ENCODE data around the gene SH3GL2.

The SH3GL2 gene

GRCh38 chr9:17793713-17794622 lies 215.1 kb downstream of the SH3GL2 start:
- H3K9ac ChIP-seq (ENCODE audit: low read depth in 1 of 2, low read length in 2 of 2) = no peak overlapping the region
- H3K9me3 ChIP-seq (ENCODE audit: control insufficient read depth in 2 of 2, low read length in 2 of 2) = no peaks in the 10 kb centered on the region
- no peaks in the 10 kb centered on the region for H3K4me1 ChIP-seq (ENCODE audit: control insufficient read depth in 2 of 2, insufficient read depth in 2 of 2, low read length in 2 of 2)
- H3K36me3 ChIP-seq (ENCODE audit: control insufficient read depth in 2 of 2, insufficient read depth in 2 of 2, low read length in 2 of 2) = no peaks in the 10 kb centered on the region
- no peak overlapping the region for H3K4me3 ChIP-seq (ENCODE audit: low read length in 2 of 2)
- no peaks in the 10 kb centered on the region for H3K27me3 ChIP-seq (ENCODE audit: control insufficient read depth in 2 of 2, insufficient read depth in 2 of 2, low read length in 2 of 2)
- no peak overlapping the region for H3K27ac ChIP-seq (ENCODE audit: low read depth in 2 of 2, low read length in 2 of 2)

GRCh38 chr9:17795744-17796143 lies 216.9 kb downstream of the SH3GL2 start:
- H3K4me1 ChIP-seq (ENCODE audit: control insufficient read depth in 2 of 2, insufficient read depth in 2 of 2, low read length in 2 of 2) = no peaks in the 10 kb centered on the region
- no peaks in the 10 kb centered on the region for H3K36me3 ChIP-seq (ENCODE audit: control insufficient read depth in 2 of 2, insufficient read depth in 2 of 2, low read length in 2 of 2)
- H3K9ac ChIP-seq (ENCODE audit: low read depth in 1 of 2, low read length in 2 of 2) = no peak overlapping the region
- no peak overlapping the region for H3K27ac ChIP-seq (ENCODE audit: low read depth in 2 of 2, low read length in 2 of 2)
- H3K9me3 ChIP-seq (ENCODE audit: control insufficient read depth in 2 of 2, low read length in 2 of 2) = no peaks in the 10 kb centered on the region
- H3K27me3 ChIP-seq (ENCODE audit: control insufficient read depth in 2 of 2, insufficient read depth in 2 of 2, low read length in 2 of 2) = no peaks in the 10 kb centered on the region
- no peak overlapping the region for H3K4me3 ChIP-seq (ENCODE audit: low read length in 2 of 2)

GRCh38 chr9:17799369-17799768 lies 220.5 kb downstream of the SH3GL2 start:
- Histone ChIP-seq H3K4me1 (ENCODE audit: control insufficient read depth in 2 of 2, insufficient read depth in 2 of 2, low read length in 2 of 2) (no peaks in the 10 kb centered on the region), H3K36me3 (ENCODE audit: control insufficient read depth in 2 of 2, insufficient read depth in 2 of 2, low read length in 2 of 2) (no peaks in the 10 kb centered on the region), H3K4me3 (ENCODE audit: low read length in 2 of 2) (no peak overlapping the region), H3K27me3 (ENCODE audit: control insufficient read depth in 2 of 2, insufficient read depth in 2 of 2, low read length in 2 of 2) (no peaks in the 10 kb centered on the region), H3K9ac (ENCODE audit: low read depth in 1 of 2, low read length in 2 of 2) (no peak overlapping the region), H3K27ac (ENCODE audit: low read depth in 2 of 2, low read length in 2 of 2) (no peak overlapping the region), H3K9me3 (ENCODE audit: control insufficient read depth in 2 of 2, low read length in 2 of 2) (no peaks in the 10 kb centered on the region)

GRCh38 chr9:17800418-17800817 lies 221.6 kb downstream of the SH3GL2 start:
- H3K27me3 ChIP-seq (ENCODE audit: control insufficient read depth in 2 of 2, insufficient read depth in 2 of 2, low read length in 2 of 2) = no peaks in the 10 kb centered on the region
- H3K27ac ChIP-seq (ENCODE audit: low read depth in 2 of 2, low read length in 2 of 2) = no peak overlapping the region
- no peaks in the 10 kb centered on the region for H3K36me3 ChIP-seq (ENCODE audit: control insufficient read depth in 2 of 2, insufficient read depth in 2 of 2, low read length in 2 of 2)
- no peaks in the 10 kb centered on the region for H3K9me3 ChIP-seq (ENCODE audit: control insufficient read depth in 2 of 2, low read length in 2 of 2)
- no peak overlapping the region for H3K4me3 ChIP-seq (ENCODE audit: low read length in 2 of 2)
- H3K4me1 ChIP-seq (ENCODE audit: control insufficient read depth in 2 of 2, insufficient read depth in 2 of 2, low read length in 2 of 2) = no peaks in the 10 kb centered on the region
- H3K9ac ChIP-seq (ENCODE audit: low read depth in 1 of 2, low read length in 2 of 2) = no peak overlapping the region

- no peaks in the 10 kb centered on the region for H3K36me3 ChIP-seq (ENCODE audit: control insufficient read depth in 2 of 2, insufficient read depth in 2 of 2, low read length in 2 of 2)
- H3K9me3 ChIP-seq (ENCODE audit: control insufficient read depth in 2 of 2, low read length in 2 of 2) = no peaks in the 10 kb centered on the region
- H3K9ac ChIP-seq (ENCODE audit: low read depth in 1 of 2, low read length in 2 of 2) = no peak overlapping the region
- H3K27ac ChIP-seq (ENCODE audit: low read depth in 2 of 2, low read length in 2 of 2) = no peak overlapping the region
- no peaks in the 10 kb centered on the region for H3K27me3 ChIP-seq (ENCODE audit: control insufficient read depth in 2 of 2, insufficient read depth in 2 of 2, low read length in 2 of 2)
- no peaks in the 10 kb centered on the region for H3K4me1 ChIP-seq (ENCODE audit: control insufficient read depth in 2 of 2, insufficient read depth in 2 of 2, low read length in 2 of 2)
- no peak overlapping the region for H3K4me3 ChIP-seq (ENCODE audit: low read length in 2 of 2)
These were observed 223.5 kb downstream of the SH3GL2 start for GRCh38 chr9:17802249-17802857.

GRCh38 chr9:17807613-17808282 lies 228.9 kb downstream of the SH3GL2 start:
- H3K36me3 ChIP-seq (ENCODE audit: control insufficient read depth in 2 of 2, insufficient read depth in 2 of 2, low read length in 2 of 2) = no peaks in the 10 kb centered on the region

GRCh38 chr9:17810317-17810716 lies 231.5 kb downstream of the SH3GL2 start:
- Histone ChIP-seq H3K4me1 (ENCODE audit: control insufficient read depth in 2 of 2, insufficient read depth in 2 of 2, low read length in 2 of 2) (peaks cover 0 to 4% of the 10 kb centered on the region in 2 donors), H3K9ac (ENCODE audit: low read depth in 1 of 2, low read length in 2 of 2) (no peak overlapping the region)

More at GRCh38 chr9:17807613-17808282, 228.9 kb downstream of the SH3GL2 start:
- H3K27ac ChIP-seq (ENCODE audit: low read depth in 2 of 2, low read length in 2 of 2) = no peak overlapping the region
- H3K4me1 ChIP-seq (ENCODE audit: control insufficient read depth in 2 of 2, insufficient read depth in 2 of 2, low read length in 2 of 2) = peaks cover 0 to 4% of the 10 kb centered on the region in 2 donors
- no peaks in the 10 kb centered on the region for H3K9me3 ChIP-seq (ENCODE audit: control insufficient read depth in 2 of 2, low read length in 2 of 2)
- no peak overlapping the region for H3K4me3 ChIP-seq (ENCODE audit: low read length in 2 of 2)
- no peak overlapping the region for H3K9ac ChIP-seq (ENCODE audit: low read depth in 1 of 2, low read length in 2 of 2)
- H3K27me3 ChIP-seq (ENCODE audit: control insufficient read depth in 2 of 2, insufficient read depth in 2 of 2, low read length in 2 of 2) = no peaks in the 10 kb centered on the region

GRCh38 chr9:17810728-17811571 lies 232.1 kb downstream of the SH3GL2 start:
- Histone ChIP-seq H3K9me3 (ENCODE audit: control insufficient read depth in 2 of 2, low read length in 2 of 2) (no peaks in the 10 kb centered on the region), H3K27ac (ENCODE audit: low read depth in 2 of 2, low read length in 2 of 2) (no peak overlapping the region), H3K9ac (ENCODE audit: low read depth in 1 of 2, low read length in 2 of 2) (no peak overlapping the region), H3K4me1 (ENCODE audit: control insufficient read depth in 2 of 2, insufficient read depth in 2 of 2, low read length in 2 of 2) (peaks cover 0 to 4% of the 10 kb centered on the region in 2 donors), H3K27me3 (ENCODE audit: control insufficient read depth in 2 of 2, insufficient read depth in 2 of 2, low read length in 2 of 2) (no peaks in the 10 kb centered on the region), H3K4me3 (ENCODE audit: low read length in 2 of 2) (no peak overlapping the region), H3K36me3 (ENCODE audit: control insufficient read depth in 2 of 2, insufficient read depth in 2 of 2, low read length in 2 of 2) (no peaks in the 10 kb centered on the region)

More at GRCh38 chr9:17810317-17810716, 231.5 kb downstream of the SH3GL2 start:
- Histone ChIP-seq H3K27ac (ENCODE audit: low read depth in 2 of 2, low read length in 2 of 2) (no peak overlapping the region), H3K9me3 (ENCODE audit: control insufficient read depth in 2 of 2, low read length in 2 of 2) (no peaks in the 10 kb centered on the region), H3K4me3 (ENCODE audit: low read length in 2 of 2) (no peak overlapping the region), H3K27me3 (ENCODE audit: control insufficient read depth in 2 of 2, insufficient read depth in 2 of 2, low read length in 2 of 2) (no peaks in the 10 kb centered on the region), H3K36me3 (ENCODE audit: control insufficient read depth in 2 of 2, insufficient read depth in 2 of 2, low read length in 2 of 2) (no peaks in the 10 kb centered on the region)

- Histone ChIP-seq H3K9me3 (ENCODE audit: control insufficient read depth in 2 of 2, low read length in 2 of 2) (no peaks in the 10 kb centered on the region), H3K4me1 (ENCODE audit: control insufficient read depth in 2 of 2, insufficient read depth in 2 of 2, low read length in 2 of 2) (peaks cover 0 to 4% of the 10 kb centered on the region in 2 donors), H3K4me3 (ENCODE audit: low read length in 2 of 2) (no peak overlapping the region), H3K27ac (ENCODE audit: low read depth in 2 of 2, low read length in 2 of 2) (no peak overlapping the region), H3K27me3 (ENCODE audit: control insufficient read depth in 2 of 2, insufficient read depth in 2 of 2, low read length in 2 of 2) (no peaks in the 10 kb centered on the region), H3K36me3 (ENCODE audit: control insufficient read depth in 2 of 2, insufficient read depth in 2 of 2, low read length in 2 of 2) (no peaks in the 10 kb centered on the region), H3K9ac (ENCODE audit: low read depth in 1 of 2, low read length in 2 of 2) (no peak overlapping the region)
These were observed 234.9 kb downstream of the SH3GL2 start for GRCh38 chr9:17813798-17814197.

Data from mucosa of rectum (tissue), 2 donors.